Measurements from ENCODE around the gene RTL5.

DNA sequence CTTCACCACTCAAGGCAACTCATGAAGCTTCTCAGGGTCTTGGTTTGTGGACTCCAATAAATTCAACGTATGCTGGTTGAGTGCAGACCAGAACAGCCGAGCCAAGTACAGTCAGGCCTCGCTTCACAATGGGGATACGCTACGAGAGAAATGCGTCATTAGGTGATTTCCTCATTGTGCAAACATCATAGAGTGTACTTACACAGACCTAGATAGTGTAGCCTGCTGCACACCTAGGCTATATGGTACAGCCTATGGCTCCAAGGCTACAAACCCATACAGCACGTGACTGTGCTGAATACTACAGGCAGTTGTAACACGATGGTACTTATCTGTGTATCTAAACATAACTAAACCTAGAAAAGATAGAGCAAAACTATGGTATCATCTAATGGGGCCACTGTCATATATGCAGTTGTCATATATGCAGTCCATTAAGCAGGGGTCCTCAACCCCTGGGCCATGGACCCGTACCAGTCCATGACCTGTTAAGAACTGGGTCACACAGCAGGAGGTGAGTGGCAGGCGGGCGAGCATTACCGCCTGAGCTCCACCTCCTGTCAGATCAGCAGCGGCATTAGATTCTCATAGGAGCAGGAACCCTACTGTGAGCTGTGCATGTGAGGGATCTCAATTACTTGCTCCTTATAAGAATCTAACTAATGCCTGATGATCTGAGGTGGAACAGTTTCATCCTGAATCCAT, 31.5 kb downstream of the RTL5 start:
- TF ChIP-seq, protein P1, sequence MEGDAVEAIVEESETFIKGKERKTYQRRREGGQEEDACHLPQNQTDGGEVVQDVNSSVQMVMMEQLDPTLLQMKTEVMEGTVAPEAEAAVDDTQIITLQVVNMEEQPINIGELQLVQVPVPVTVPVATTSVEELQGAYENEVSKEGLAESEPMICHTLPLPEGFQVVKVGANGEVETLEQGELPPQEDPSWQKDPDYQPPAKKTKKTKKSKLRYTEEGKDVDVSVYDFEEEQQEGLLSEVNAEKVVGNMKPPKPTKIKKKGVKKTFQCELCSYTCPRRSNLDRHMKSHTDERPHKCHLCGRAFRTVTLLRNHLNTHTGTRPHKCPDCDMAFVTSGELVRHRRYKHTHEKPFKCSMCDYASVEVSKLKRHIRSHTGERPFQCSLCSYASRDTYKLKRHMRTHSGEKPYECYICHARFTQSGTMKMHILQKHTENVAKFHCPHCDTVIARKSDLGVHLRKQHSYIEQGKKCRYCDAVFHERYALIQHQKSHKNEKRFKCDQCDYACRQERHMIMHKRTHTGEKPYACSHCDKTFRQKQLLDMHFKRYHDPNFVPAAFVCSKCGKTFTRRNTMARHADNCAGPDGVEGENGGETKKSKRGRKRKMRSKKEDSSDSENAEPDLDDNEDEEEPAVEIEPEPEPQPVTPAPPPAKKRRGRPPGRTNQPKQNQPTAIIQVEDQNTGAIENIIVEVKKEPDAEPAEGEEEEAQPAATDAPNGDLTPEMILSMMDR (conservative IDR thresholded peaks at IDR 0.05; ENCODE audit: low read depth, low read length), result no peak
- no peak for TF ChIP-seq EZH2 (IDR thresholded peaks at IDR 0.05; ENCODE audit: borderline replicate concordance, low read depth, low read length, poor library complexity, severe bottlenecking)

Measured in A673 (cell line).